Measurements from ENCODE around the gene ASF1A.

- TF ChIP-seq EZH2phosphoT487 (IDR thresholded peaks at IDR 0.05; ENCODE audit: insufficient read depth, low read depth) (no peak), EZH2 (IDR thresholded peaks at IDR 0.05; ENCODE audit: insufficient read depth, poor library complexity, severe bottlenecking) (no peak)
Measured at GRCh38 chr6:118902726-118903125, 8.8 kb downstream of the ASF1A start.

Measured in GM23248 (cell line).